ENCODE data around the gene DNAH17. TPM values are rescaled to one million over a fixed set of nuclear protein-coding genes. Genes with fewer than 3 reads are reported as not detected.

Gene DNAH17
- total and polyA plus RNA-seq, 2 of the 13 experiments (the other 11 are each of a cell fraction or from before 2014, with no cell fraction given) = 0.86 to 1.6 TPM

DNA sequence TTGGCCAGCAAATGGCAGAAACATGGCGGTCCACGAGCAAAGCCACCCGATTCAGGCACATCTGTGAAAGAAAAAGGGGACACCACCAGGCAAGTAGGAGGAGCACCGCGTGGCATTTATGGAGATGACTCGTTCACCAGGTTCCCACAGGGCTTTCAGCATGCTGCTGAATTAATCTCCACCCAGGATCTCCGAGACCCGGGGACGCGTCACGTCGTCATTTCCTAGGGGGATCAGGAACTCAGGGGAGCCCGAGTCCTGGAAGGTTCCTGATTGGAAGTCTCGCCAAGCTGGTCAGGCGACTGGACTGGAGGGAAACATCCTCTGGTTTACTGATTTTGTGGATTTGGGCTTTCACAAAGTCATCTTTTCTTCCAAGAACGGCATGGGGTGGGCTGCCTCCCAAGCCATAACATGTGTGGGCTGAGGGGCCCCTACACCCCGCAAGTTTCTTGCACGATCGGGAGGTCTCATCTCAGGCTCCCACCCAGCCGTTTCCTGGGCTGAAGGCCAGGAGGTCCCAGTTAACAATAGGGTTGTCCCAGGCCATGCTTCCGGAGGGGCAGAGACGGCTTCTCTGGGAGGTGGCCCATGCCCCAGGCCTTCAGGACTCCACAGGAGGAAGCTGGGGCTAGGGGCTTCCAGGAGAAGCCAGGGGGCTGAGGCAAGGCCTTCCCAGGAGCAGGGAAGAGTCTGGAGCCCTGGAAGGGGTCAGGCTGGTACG is 645 bp downstream of the DNAH17 start:
- DNase-seq (ENCODE audit: low spot score) (no peak), FAIRE-seq (no peak), ATAC-seq (no peak)
- H3K4me2 ChIP-seq (ENCODE audit: low read depth, low read length) = no peak overlapping the region
- in situ Hi-C loops (cut with HindIII; ENCODE audit: extremely low pct_ligation_motif_present, low pct_unique_long_range_greater_than_20kb) = no loop called here
- H3K4me3 ChIP-seq (replicated peaks in 1 of 3; ENCODE audit: insufficient read depth in 1 of 3, low read depth in 2 of 3, low read length in 3 of 3) = no peak overlapping the region
- ChIA-PET POLR2A (no interaction called here), CTCF (ENCODE audit: low intra/inter-chr PET ratio, low total read pairs) (no interaction called here)
- H3K27ac ChIP-seq (ENCODE audit: extremely low read length, insufficient read depth, low read length) = no peak overlapping the region
- H3K9ac ChIP-seq (ENCODE audit: insufficient read depth, low read depth, low read length) = no peak overlapping the region
- 0 out of 2 replicates have a peak, but pooled peaks cover 5% of the 10 kb centered on the region for H3K4me1 ChIP-seq (ENCODE audit: insufficient read depth, low read length)
- no peaks in the 10 kb centered on the region for H3K9me3 ChIP-seq (ENCODE audit: low read length)
- 74% methylated on average over 23 of the region's 23 CpGs for WGBS (ENCODE audit: low lambda C conversion rate)
- no peaks in the 10 kb centered on the region for H4K20me1 ChIP-seq (ENCODE audit: insufficient read depth, low read length)
- no peak overlapping the region for H2AFZ ChIP-seq (ENCODE audit: low read length)
- H3K79me2 ChIP-seq (ENCODE audit: insufficient read depth, low read length) = no peaks in the 10 kb centered on the region
- BruUV-seq (replicated peaks) = no TSS peak
- H3K36me3 ChIP-seq (replicated peaks in 1 of 2; ENCODE audit: control insufficient read depth in 1 of 2, insufficient read depth in 2 of 2, low read length in 2 of 2) = no peaks in the 10 kb centered on the region
- intact Hi-C loops (cut with micrococcal nuclease; ENCODE audit: unreplicated experiment) = no loop called here
- no peaks in the 10 kb centered on the region; a peak in 1 of 5 replicates for H3K27me3 ChIP-seq (ENCODE audit: control insufficient read depth in 1 of 2, insufficient read depth in 2 of 2, low read length in 2 of 2)
- no peak for TF ChIP-seq REPIN1 (CRISPR knock-in tag; IDR thresholded peaks at IDR 0.05; ENCODE audit: borderline replicate concordance, low read depth)
- TF ChIP-seq YEATS2 (CRISPR knock-in tag; IDR thresholded peaks at IDR 0.05; ENCODE audit: borderline replicate concordance) = no peak
- no peak for TF ChIP-seq ZNF101 (CRISPR knock-in tag; IDR thresholded peaks at IDR 0.05; ENCODE audit: borderline replicate concordance, low read depth)
- TF ChIP-seq ZNF879 (CRISPR knock-in tag; IDR thresholded peaks at IDR 0.05) = no peak
- no peak for TF ChIP-seq ZFP62 (CRISPR knock-in tag; IDR thresholded peaks at IDR 0.05)
- no peak for TF ChIP-seq KDM5B (CRISPR knock-in tag; IDR thresholded peaks at IDR 0.05; ENCODE audit: borderline replicate concordance)
- TF ChIP-seq ZNF766 (CRISPR knock-in tag; IDR thresholded peaks at IDR 0.05; ENCODE audit: borderline replicate concordance) = no peak
- TF ChIP-seq ZNF841 (CRISPR knock-in tag; IDR thresholded peaks at IDR 0.05; ENCODE audit: borderline replicate concordance) = no peak
- TF ChIP-seq ZNF850 (CRISPR knock-in tag; conservative IDR thresholded peaks at IDR 0.05) = no peak
- TF ChIP-seq PAWR (CRISPR knock-in tag; IDR thresholded peaks at IDR 0.05; ENCODE audit: borderline replicate concordance) = no peak
- TF ChIP-seq, protein P1, sequence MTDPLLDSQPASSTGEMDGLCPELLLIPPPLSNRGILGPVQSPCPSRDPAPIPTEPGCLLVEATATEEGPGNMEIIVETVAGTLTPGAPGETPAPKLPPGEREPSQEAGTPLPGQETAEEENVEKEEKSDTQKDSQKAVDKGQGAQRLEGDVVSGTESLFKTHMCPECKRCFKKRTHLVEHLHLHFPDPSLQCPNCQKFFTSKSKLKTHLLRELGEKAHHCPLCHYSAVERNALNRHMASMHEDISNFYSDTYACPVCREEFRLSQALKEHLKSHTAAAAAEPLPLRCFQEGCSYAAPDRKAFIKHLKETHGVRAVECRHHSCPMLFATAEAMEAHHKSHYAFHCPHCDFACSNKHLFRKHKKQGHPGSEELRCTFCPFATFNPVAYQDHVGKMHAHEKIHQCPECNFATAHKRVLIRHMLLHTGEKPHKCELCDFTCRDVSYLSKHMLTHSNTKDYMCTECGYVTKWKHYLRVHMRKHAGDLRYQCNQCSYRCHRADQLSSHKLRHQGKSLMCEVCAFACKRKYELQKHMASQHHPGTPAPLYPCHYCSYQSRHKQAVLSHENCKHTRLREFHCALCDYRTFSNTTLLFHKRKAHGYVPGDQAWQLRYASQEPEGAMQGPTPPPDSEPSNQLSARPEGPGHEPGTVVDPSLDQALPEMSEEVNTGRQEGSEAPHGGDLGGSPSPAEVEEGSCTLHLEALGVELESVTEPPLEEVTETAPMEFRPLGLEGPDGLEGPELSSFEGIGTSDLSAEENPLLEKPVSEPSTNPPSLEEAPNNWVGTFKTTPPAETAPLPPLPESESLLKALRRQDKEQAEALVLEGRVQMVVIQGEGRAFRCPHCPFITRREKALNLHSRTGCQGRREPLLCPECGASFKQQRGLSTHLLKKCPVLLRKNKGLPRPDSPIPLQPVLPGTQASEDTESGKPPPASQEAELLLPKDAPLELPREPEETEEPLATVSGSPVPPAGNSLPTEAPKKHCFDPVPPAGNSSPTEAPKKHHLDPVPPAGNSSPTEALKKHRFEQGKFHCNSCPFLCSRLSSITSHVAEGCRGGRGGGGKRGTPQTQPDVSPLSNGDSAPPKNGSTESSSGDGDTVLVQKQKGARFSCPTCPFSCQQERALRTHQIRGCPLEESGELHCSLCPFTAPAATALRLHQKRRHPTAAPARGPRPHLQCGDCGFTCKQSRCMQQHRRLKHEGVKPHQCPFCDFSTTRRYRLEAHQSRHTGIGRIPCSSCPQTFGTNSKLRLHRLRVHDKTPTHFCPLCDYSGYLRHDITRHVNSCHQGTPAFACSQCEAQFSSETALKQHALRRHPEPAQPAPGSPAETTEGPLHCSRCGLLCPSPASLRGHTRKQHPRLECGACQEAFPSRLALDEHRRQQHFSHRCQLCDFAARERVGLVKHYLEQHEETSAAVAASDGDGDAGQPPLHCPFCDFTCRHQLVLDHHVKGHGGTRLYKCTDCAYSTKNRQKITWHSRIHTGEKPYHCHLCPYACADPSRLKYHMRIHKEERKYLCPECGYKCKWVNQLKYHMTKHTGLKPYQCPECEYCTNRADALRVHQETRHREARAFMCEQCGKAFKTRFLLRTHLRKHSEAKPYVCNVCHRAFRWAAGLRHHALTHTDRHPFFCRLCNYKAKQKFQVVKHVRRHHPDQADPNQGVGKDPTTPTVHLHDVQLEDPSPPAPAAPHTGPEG (CRISPR knock-in tag; IDR thresholded peaks at IDR 0.05) = no peak
- TF ChIP-seq, protein P2, sequence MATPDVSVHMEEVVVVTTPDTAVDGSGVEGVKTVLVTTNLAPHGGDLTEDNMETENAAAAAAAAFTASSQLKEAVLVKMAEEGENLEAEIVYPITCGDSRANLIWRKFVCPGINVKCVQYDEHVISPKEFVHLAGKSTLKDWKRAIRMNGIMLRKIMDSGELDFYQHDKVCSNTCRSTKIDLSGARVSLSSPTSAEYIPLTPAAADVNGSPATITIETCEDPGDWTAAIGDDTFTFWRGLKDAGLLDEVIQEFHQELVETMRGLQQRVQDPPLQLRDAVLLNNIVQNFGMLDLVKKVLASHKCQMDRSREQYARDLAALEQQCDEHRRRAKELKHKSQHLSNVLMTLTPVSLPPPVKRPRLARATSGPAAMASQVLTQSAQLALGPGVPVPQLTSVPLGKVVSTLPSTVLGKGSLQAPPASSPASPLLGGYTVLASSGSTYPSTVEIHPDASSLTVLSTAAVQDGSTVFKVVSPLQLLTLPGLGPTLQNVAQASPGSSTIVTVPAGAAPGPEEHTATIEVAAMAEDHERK (CRISPR knock-in tag; IDR thresholded peaks at IDR 0.05; ENCODE audit: low read depth) = no peak
- TF ChIP-seq, protein P3, sequence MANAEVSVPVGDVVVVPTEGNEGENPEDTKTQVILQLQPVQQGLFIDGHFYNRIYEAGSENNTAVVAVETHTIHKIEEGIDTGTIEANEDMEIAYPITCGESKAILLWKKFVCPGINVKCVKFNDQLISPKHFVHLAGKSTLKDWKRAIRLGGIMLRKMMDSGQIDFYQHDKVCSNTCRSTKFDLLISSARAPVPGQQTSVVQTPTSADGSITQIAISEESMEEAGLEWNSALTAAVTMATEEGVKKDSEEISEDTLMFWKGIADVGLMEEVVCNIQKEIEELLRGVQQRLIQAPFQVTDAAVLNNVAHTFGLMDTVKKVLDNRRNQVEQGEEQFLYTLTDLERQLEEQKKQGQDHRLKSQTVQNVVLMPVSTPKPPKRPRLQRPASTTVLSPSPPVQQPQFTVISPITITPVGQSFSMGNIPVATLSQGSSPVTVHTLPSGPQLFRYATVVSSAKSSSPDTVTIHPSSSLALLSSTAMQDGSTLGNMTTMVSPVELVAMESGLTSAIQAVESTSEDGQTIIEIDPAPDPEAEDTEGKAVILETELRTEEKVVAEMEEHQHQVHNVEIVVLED (CRISPR knock-in tag; IDR thresholded peaks at IDR 0.05; ENCODE audit: borderline replicate concordance) = no peak
- no peak for TF ChIP-seq ZNF776 (CRISPR knock-in tag; IDR thresholded peaks at IDR 0.05)

All from HepG2 (cell line).